GM21367 (cell line): ENCODE data around the gene HNRNPH2.

Source experiments
- ATAC-seq: cut with Tn5 transposase; IDR thresholded peaks from one replicate; pipeline ENCODE4 v1.9.1; 2021; ENCODE audit not compliant: unreplicated experiment

HNRNPH2 gene

GRCh38 chrX:101452056-101452455 lies 44.0 kb downstream of the HNRNPH2 start:
- no peak for ATAC-seq

GRCh38 chrX:101460669-101461068 lies 52.6 kb downstream of the HNRNPH2 start:
- no peak for ATAC-seq

- no peak for ATAC-seq
These were observed 54.9 kb downstream of the HNRNPH2 start for GRCh38 chrX:101462892-101463291.
